Non-pigmented ciliary epithelial cell (primary cell): Measurements from ENCODE around the gene CDKAL1.
A peak's percentile ranks its signal among the peaks of the same experiment; 100 is the strongest.

ENCODE experiments used
- DNase-seq: peaks from one replicate; pipeline ENCODE4 v3.0.0-alpha.2; 2010; ENCODE audit warnings: low read depth

The CDKAL1 gene

GRCh38 chr6:21107796-21108195 lies 573.5 kb downstream of the CDKAL1 start:
- no peak for DNase-seq

GRCh38 chr6:21109391-21110178 lies 575.3 kb downstream of the CDKAL1 start:
- peak; percentile 62 for DNase-seq

- no peak for DNase-seq
Observed at GRCh38 chr6:21110684-21111083, 576.4 kb downstream of the CDKAL1 start.

- no peak for DNase-seq
Observed at GRCh38 chr6:21111093-21111725, 577.0 kb downstream of the CDKAL1 start.

GRCh38 chr6:21115111-21115510 lies 580.9 kb downstream of the CDKAL1 start:
- peak; percentile 10 for DNase-seq

GRCh38 chr6:21116736-21117135 lies 582.5 kb downstream of the CDKAL1 start:
- DNase-seq = no peak

- DNase-seq = no peak
Observed at GRCh38 chr6:21118216-21118780, 584.0 kb downstream of the CDKAL1 start.

GRCh38 chr6:21121636-21122136 lies 587.4 kb downstream of the CDKAL1 start:
- DNase-seq = no peak

GRCh38 chr6:21123507-21124436 lies 589.5 kb downstream of the CDKAL1 start:
- DNase-seq = no peak

GRCh38 chr6:21128601-21129000 lies 594.3 kb downstream of the CDKAL1 start:
- no peak for DNase-seq

GRCh38 chr6:21131406-21131805 lies 597.1 kb downstream of the CDKAL1 start:
- no peak for DNase-seq

GRCh38 chr6:21132446-21132845 lies 598.2 kb downstream of the CDKAL1 start:
- no peak for DNase-seq

- DNase-seq = no peak
Observed at GRCh38 chr6:21132856-21133838, 598.9 kb downstream of the CDKAL1 start.

- no peak for DNase-seq
Observed at GRCh38 chr6:21133901-21134300, 599.6 kb downstream of the CDKAL1 start.

GRCh38 chr6:21134356-21134755 lies 600.1 kb downstream of the CDKAL1 start:
- DNase-seq = no peak

- DNase-seq = no peak
Observed at GRCh38 chr6:21135484-21136013, 601.3 kb downstream of the CDKAL1 start.

GRCh38 chr6:21137700-21138335 lies 603.6 kb downstream of the CDKAL1 start:
- DNase-seq = no peak

GRCh38 chr6:21138336-21139069 lies 604.2 kb downstream of the CDKAL1 start:
- DNase-seq = no peak

GRCh38 chr6:21140966-21141365 lies 606.7 kb downstream of the CDKAL1 start:
- DNase-seq = no peak
